D341Med (cell line): ENCODE data around the gene INAFM2.

Experiments
- DNase-seq: peaks from one replicate; pipeline ENCODE4 v3.0.0; 2012; ENCODE audit warnings: low spot score

The INAFM2 gene

GRCh38 chr15:40306908-40307307, 16.6 kb upstream of the INAFM2 start:
- DNase-seq = no peak

GRCh38 chr15:40307421-40308211, 15.9 kb upstream of the INAFM2 start, which contains the start of gene PLCB2:
PLCB2 (minus strand) TSS chr15:40307935; CDS start chr15:40307672, 263 bp downstream.
- peak; percentile 54 for DNase-seq

GRCh38 chr15:40309344-40309862, 14.1 kb upstream of the INAFM2 start:
- no peak for DNase-seq

- DNase-seq = peak; percentile 85
Measured at GRCh38 chr15:40310001-40310959, 13.2 kb upstream of the INAFM2 start.

GRCh38 chr15:40310993-40311392, 12.5 kb upstream of the INAFM2 start:
- no peak for DNase-seq

GRCh38 chr15:40312370-40313158, 10.9 kb upstream of the INAFM2 start:
- DNase-seq = no peak

GRCh38 chr15:40313531-40314398, 9.7 kb upstream of the INAFM2 start:
- DNase-seq = peak; percentile 78

GRCh38 chr15:40314723-40315276, 8.7 kb upstream of the INAFM2 start:
- no peak for DNase-seq

GRCh38 chr15:40316931-40317330, 6.6 kb upstream of the INAFM2 start:
- DNase-seq = no peak

- DNase-seq = no peak
Measured at GRCh38 chr15:40317580-40317979, 5.9 kb upstream of the INAFM2 start.

- DNase-seq = no peak
Measured at GRCh38 chr15:40320409-40320808, 3.1 kb upstream of the INAFM2 start.

- peak; percentile 73 for DNase-seq
Measured at GRCh38 chr15:40320931-40321371, 2.5 kb upstream of the INAFM2 start.

GRCh38 chr15:40322531-40323238, 807 bp upstream of the INAFM2 start:
- no peak for DNase-seq

GRCh38 chr15:40323953-40324937, 753 bp downstream of the INAFM2 start:
- DNase-seq = peak; percentile 55

- DNase-seq = no peak
Measured at GRCh38 chr15:40325188-40325587, 1.7 kb downstream of the INAFM2 start.

GRCh38 chr15:40325700-40326099, 2.2 kb downstream of the INAFM2 start:
- no peak for DNase-seq

- no peak for DNase-seq
Measured at GRCh38 chr15:40327457-40327856, 4.0 kb downstream of the INAFM2 start.

- no peak for DNase-seq
Measured at GRCh38 chr15:40328176-40328575, 4.7 kb downstream of the INAFM2 start.
